Osteocyte (in vitro differentiated cells): Measurements from ENCODE around the gene BCO1. TPM values are rescaled to one million over a fixed set of nuclear protein-coding genes. Genes with fewer than 3 reads are reported as not detected.

Experiments
- DNase-seq: peaks from one replicate; pipeline ENCODE4 v3.0.0; 2021; ENCODE audit warnings: mixed read lengths; ENCODE audit not compliant: unreplicated experiment; ENCODE audit errors: extremely low spot score
- H3K27ac Mint-ChIP-seq: one replicate; pipeline ENCODE4 v1.8.0; 2021; ENCODE audit warnings: mild to moderate bottlenecking, mixed read lengths; ENCODE audit not compliant: unreplicated experiment
- H3K27me3 Mint-ChIP-seq: one replicate; pipeline ENCODE4 v1.8.0; 2021; ENCODE audit warnings: mixed read lengths; ENCODE audit not compliant: unreplicated experiment
- H3K36me3 Mint-ChIP-seq: one replicate; pipeline ENCODE4 v1.8.0; 2021; ENCODE audit warnings: mixed read lengths; ENCODE audit not compliant: unreplicated experiment
- H3K4me1 Mint-ChIP-seq: one replicate; pipeline ENCODE4 v1.8.0; 2021; ENCODE audit warnings: mixed read lengths; ENCODE audit not compliant: unreplicated experiment
- H3K4me3 Mint-ChIP-seq: one replicate; pipeline ENCODE4 v1.8.0; 2021; ENCODE audit warnings: mild to moderate bottlenecking, moderate library complexity, mixed read lengths; ENCODE audit not compliant: unreplicated experiment
- H3K9me3 Mint-ChIP-seq: one replicate; pipeline ENCODE4 v1.8.0; 2021; ENCODE audit warnings: mixed read lengths; ENCODE audit not compliant: unreplicated experiment
- total RNA-seq: library from RNA; stranded (reverse); gene quantifications from 2 replicates; pipeline ENCODE4 v1.2.1, GENCODE V29; 2021
- TF ChIP-seq, protein P1 (sequence below): fragments of 200-600 bp; sonication (generic); IDR thresholded peaks from 2 replicates; pipeline ENCODE4 v1.5.0; 2021; ENCODE audit warnings: antibody characterized with exemption, mild to moderate bottlenecking, moderate library complexity

Gene BCO1
- total RNA-seq, 1 donor from 2014 or later, result not detected

GRCh38 chr16:81264386-81264785 is 25.9 kb downstream of the BCO1 start:
- Mint-ChIP-seq H3K9me3 (no peaks in the 10 kb centered on the region), H3K36me3 (no peaks in the 10 kb centered on the region), H3K27ac (no peak overlapping the region), H3K27me3 (peaks cover 16% of the 10 kb centered on the region), H3K4me3 (no peak overlapping the region), H3K4me1 (no peaks in the 10 kb centered on the region)
- TF ChIP-seq, protein P1, sequence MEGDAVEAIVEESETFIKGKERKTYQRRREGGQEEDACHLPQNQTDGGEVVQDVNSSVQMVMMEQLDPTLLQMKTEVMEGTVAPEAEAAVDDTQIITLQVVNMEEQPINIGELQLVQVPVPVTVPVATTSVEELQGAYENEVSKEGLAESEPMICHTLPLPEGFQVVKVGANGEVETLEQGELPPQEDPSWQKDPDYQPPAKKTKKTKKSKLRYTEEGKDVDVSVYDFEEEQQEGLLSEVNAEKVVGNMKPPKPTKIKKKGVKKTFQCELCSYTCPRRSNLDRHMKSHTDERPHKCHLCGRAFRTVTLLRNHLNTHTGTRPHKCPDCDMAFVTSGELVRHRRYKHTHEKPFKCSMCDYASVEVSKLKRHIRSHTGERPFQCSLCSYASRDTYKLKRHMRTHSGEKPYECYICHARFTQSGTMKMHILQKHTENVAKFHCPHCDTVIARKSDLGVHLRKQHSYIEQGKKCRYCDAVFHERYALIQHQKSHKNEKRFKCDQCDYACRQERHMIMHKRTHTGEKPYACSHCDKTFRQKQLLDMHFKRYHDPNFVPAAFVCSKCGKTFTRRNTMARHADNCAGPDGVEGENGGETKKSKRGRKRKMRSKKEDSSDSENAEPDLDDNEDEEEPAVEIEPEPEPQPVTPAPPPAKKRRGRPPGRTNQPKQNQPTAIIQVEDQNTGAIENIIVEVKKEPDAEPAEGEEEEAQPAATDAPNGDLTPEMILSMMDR, result no peak
- DNase-seq, result no peak

- no peak overlapping the region for H3K4me3 Mint-ChIP-seq
- H3K27me3 Mint-ChIP-seq, result peaks cover 14% of the 10 kb centered on the region
- no peaks in the 10 kb centered on the region for H3K36me3 Mint-ChIP-seq
- no peaks in the 10 kb centered on the region for H3K4me1 Mint-ChIP-seq
- H3K9me3 Mint-ChIP-seq, result no peaks in the 10 kb centered on the region
- no peak overlapping the region for H3K27ac Mint-ChIP-seq
- TF ChIP-seq, protein P1, result no peak
- no peak for DNase-seq
Observed at GRCh38 chr16:81265052-81265451, 26.6 kb downstream of the BCO1 start.

DNA sequence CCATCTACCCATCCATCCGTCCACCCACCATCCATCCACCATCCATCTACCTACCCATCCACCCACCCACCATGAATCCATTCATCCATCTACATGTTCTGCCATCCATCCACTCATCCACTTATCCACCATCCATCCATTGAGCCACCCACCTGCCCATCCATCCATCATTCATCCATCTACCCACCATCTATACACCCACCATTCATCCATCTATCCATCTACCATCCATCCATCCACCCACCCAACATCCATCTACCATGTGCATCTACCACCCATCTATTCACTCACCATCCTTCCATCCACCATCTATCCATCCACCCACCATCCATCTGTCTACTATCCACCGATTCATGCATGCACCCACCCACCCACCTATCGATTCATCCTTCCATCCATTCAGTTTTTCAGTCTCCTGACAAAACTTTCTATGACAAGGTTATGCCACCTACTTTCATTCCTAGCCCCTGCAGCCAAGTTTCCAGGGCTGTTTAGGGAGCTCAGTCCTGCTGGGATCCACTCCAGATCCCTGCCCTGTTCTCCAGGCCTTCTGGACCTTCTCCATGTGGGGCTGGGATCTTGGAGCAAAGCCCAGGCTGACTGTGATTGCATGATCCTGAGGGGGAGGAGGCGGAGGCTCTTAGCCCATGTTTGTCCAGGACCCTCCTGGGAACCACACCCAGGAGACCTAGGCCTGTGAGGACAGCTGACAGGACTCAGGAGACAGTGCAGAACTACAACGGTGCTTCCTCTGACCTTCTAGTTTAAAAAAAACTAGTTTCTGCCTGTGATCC is 27.4 kb downstream of the BCO1 start:
- DNase-seq, result no peak
- H3K27me3 Mint-ChIP-seq, result peaks cover 10% of the 10 kb centered on the region
- H3K9me3 Mint-ChIP-seq, result no peaks in the 10 kb centered on the region
- no peaks in the 10 kb centered on the region for H3K36me3 Mint-ChIP-seq
- TF ChIP-seq, protein P1, result no peak
- H3K27ac Mint-ChIP-seq, result no peak overlapping the region
- no peak overlapping the region for H3K4me3 Mint-ChIP-seq
- no peaks in the 10 kb centered on the region for H3K4me1 Mint-ChIP-seq

- no peak overlapping the region for H3K4me3 Mint-ChIP-seq
- DNase-seq, result no peak
- no peaks in the 10 kb centered on the region for H3K9me3 Mint-ChIP-seq
- no peaks in the 10 kb centered on the region for H3K4me1 Mint-ChIP-seq
- no peak overlapping the region for H3K27ac Mint-ChIP-seq
- peaks cover 8% of the 10 kb centered on the region for H3K27me3 Mint-ChIP-seq
- TF ChIP-seq, protein P1, result no peak
- no peaks in the 10 kb centered on the region for H3K36me3 Mint-ChIP-seq
Observed at GRCh38 chr16:81266680-81267095, 28.2 kb downstream of the BCO1 start.

DNA sequence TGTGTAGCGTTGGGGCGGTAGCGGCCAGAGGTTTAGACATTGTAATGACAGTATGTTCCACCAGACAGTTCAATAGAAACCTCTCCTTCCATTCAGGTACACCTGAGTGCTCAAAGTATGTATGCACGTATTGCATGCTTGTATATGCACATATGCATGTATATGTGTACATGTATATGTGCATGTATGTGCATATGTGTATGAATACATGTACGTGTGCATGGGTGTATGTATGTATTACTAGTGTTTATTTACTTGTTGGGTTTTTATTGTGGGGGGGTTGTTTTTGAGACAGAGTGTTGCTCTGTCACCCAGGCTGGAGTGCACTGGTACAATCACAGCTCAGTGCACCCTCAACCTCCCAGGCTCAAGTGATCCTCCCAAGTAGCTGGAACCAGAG is 30.0 kb downstream of the BCO1 start:
- Mint-ChIP-seq H3K27ac (no peak overlapping the region), H3K36me3 (no peaks in the 10 kb centered on the region), H3K4me3 (no peak overlapping the region), H3K27me3 (peaks cover 4% of the 10 kb centered on the region), H3K4me1 (no peaks in the 10 kb centered on the region), H3K9me3 (no peaks in the 10 kb centered on the region)
- TF ChIP-seq, protein P1, result no peak
- DNase-seq, result no peak
